Right lobe of liver (tissue), 6 donors: ENCODE measurements around the gene KCNK3. TPM values are rescaled to one million over a fixed set of nuclear protein-coding genes. Genes with fewer than 3 reads are reported as not detected.

Experiments
- ATAC-seq, 4 donors: fragments of 200-7000 bp; cut with Tn5 transposase; one replicate each; pipeline ENCODE4 v1.9.1; 2020; ENCODE audit warnings: mild to moderate bottlenecking in 4 of 4, moderate library complexity in 4 of 4
- DNase-seq, 3 donors: peaks; one replicate each; pipeline ENCODE4 v3.0.0-alpha.2; 2020
- H3K27ac ChIP-seq, 3 donors: fragments of 200-600 bp; one replicate each; pipeline ENCODE4 v1.8.0; 2022
- H3K27me3 ChIP-seq, 2 donors: fragments of 200-600 bp; one replicate each; pipeline ENCODE4 v1.8.0; 2022
- H3K36me3 ChIP-seq, 4 donors: fragments of 200-600 bp; sonication (generic) in 1 of 4; one replicate each; pipeline versions ENCODE4 v1.5.1 to v1.8.0; 2017 to 2022; ENCODE audit warnings: control low read depth in 1 of 4
- H3K4me1 ChIP-seq, 4 donors: fragments of 200-600 bp; sonication (generic) in 1 of 4; one replicate each; pipeline versions ENCODE4 v1.5.1 to v1.8.0; 2017 to 2022; ENCODE audit warnings: control low read depth in 1 of 4
- H3K4me3 ChIP-seq, 3 donors: fragments of 200-600 bp; one replicate each; pipeline ENCODE4 v1.8.0; 2022
- H3K9me3 ChIP-seq, 4 donors: fragments of 200-600 bp; sonication (generic) in 1 of 4; one replicate each; pipeline versions ENCODE4 v1.5.1 to v1.8.0; 2017 to 2022; ENCODE audit warnings: control low read depth in 1 of 4
- CTCF ChIP-seq, 4 donors: fragments of 200-600 bp in 3 of 4; fragments of 450-650 bp in 1 of 4; IDR thresholded peaks; one replicate each; pipeline versions ENCODE4 v1.5.1 to v1.8.0; 2016 to 2022; ENCODE audit warnings: antibody characterized with exemption in 4 of 4, mild to moderate bottlenecking in 2 of 4
- POLR2A ChIP-seq: fragments of 450-650 bp; IDR thresholded peaks from one replicate; pipeline ENCODE4 v1.6.1; 2017; ENCODE audit warnings: antibody characterized with exemption, mild to moderate bottlenecking
- WGBS: methylation state at CpG from one replicate; pipeline ENCODE4 v1.1.6; 2018; ENCODE audit warnings: low coverage, low lambda C conversion rate; ENCODE audit not compliant: insufficient coverage; ENCODE audit errors: missing lambda C conversion rate; 5-methylcytosine and 5-hydroxymethylcytosine counted together
- intact Hi-C, 2 donors: fragments of 100-400 bp; cut with DNase I; formaldehyde crosslinking; loops; one replicate each; pipeline versions ENCODE4 v1.11.2 to v1.14.1; 2022
- total RNA-seq, 6 experiments: library from RNA; depleted of rRNA in 2 of 6; stranded (reverse); fragments of >200 nt in 2 of 6; fragmentation: NEBNext Ultra II Directional in 3 of 6; extraction: Animal tissue kit (Norgen Biotek cat#: 25700) in 3 of 6; gene quantifications; one replicate each; pipeline versions ENCODE4 v1.1.0 to v1.2.4, GENCODE V29; 2016 to 2023
- donor health status: DM: no; HTN: yes; CAD: no.
- donor health status: DM: no; HTN: no; CAD: no.
- donor health status: DM: no; HTN: no; CAD: no.
- donor health status: DM: no; HTN: yes; CAD: no.
- donor health status: DM: no; HTN: yes; CAD: no.

KCNK3 gene
- total RNA-seq, 6 experiments from 2014 or later: 0.18 to 0.43 (median 0.33) TPM

- Histone ChIP-seq H3K27ac (no peak overlapping the region), H3K36me3 (no peaks in the 10 kb centered on the region), H3K4me3 (no peak overlapping the region), H3K9me3 (no peaks in the 10 kb centered on the region), H3K27me3 (no peaks in the 10 kb centered on the region), H3K4me1 (no peaks in the 10 kb centered on the region)
- TF ChIP-seq CTCF (IDR thresholded peaks at IDR 0.05): no peak
- TF ChIP-seq POLR2A: no peak
- peak in 1 of 3 donors; percentile 15 for DNase-seq
- WGBS: 43% methylated on average over 7 of the region's 8 CpGs
- intact Hi-C loops: no loop called here
- ATAC-seq: no peak
Observed at GRCh38 chr2:26668856-26669750, 23.4 kb upstream of the KCNK3 start.

- H3K36me3 ChIP-seq: no peaks in the 10 kb centered on the region
- H3K4me3 ChIP-seq: no peak overlapping the region
- WGBS: 20% methylated on average over 2 of the region's 3 CpGs
- TF ChIP-seq CTCF (IDR thresholded peaks at IDR 0.05): no peak
- TF ChIP-seq POLR2A: no peak
- no peaks in the 10 kb centered on the region for H3K4me1 ChIP-seq
- H3K9me3 ChIP-seq: no peaks in the 10 kb centered on the region
- H3K27ac ChIP-seq: no peak overlapping the region
- H3K27me3 ChIP-seq: no peaks in the 10 kb centered on the region
- intact Hi-C loops: no loop called here
- DNase-seq (peak in 1 of 3 donors; percentile 14), ATAC-seq (no peak)
Observed at GRCh38 chr2:26670171-26670570, 22.4 kb upstream of the KCNK3 start.

DNA sequence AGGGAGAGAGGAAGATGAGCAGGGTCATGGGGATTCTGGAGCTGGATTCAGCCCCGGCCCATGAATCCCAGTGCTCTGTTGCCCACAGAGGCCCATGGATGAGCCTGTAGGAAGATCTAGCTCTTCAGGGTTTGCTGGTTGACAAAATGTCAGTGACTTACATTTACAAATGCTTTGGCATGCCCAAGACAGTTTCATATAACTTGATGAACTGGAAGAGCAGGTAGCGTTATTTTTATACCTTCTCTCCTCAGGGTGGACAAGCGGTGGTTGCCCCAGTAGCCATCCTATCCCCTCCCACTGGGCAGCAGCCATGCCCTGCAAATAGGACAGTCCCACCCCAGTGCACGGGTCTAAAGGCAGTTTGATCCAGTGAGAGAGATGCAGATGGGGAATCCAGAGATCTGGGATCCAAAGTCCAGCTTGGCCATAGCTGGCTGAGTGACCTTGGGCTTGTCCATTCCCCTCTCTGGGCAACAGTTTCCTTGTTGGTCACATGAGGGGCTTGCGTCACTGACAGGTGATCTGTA is 21.5 kb upstream of the KCNK3 start:
- Histone ChIP-seq H3K9me3 (no peaks in the 10 kb centered on the region), H3K4me1 (no peaks in the 10 kb centered on the region), H3K27ac (no peak overlapping the region), H3K27me3 (no peaks in the 10 kb centered on the region), H3K4me3 (no peak overlapping the region), H3K36me3 (no peaks in the 10 kb centered on the region)
- no peak for TF ChIP-seq CTCF (IDR thresholded peaks at IDR 0.05)
- TF ChIP-seq POLR2A: no peak
- ATAC-seq (no peak), DNase-seq (peak in 1 of 3 donors; percentile 20)
- WGBS: 78% methylated on average over 1 of the region's 5 CpGs
- intact Hi-C loops: no loop called here

- Histone ChIP-seq H3K4me3 (no peak overlapping the region), H3K27ac (no peak overlapping the region), H3K4me1 (no peaks in the 10 kb centered on the region), H3K9me3 (no peaks in the 10 kb centered on the region), H3K27me3 (no peaks in the 10 kb centered on the region), H3K36me3 (no peaks in the 10 kb centered on the region)
- no peak for ATAC-seq
- TF ChIP-seq POLR2A (no peak), CTCF (IDR thresholded peaks at IDR 0.05) (no peak)
- peak in 1 of 3 donors; percentile 12 for DNase-seq
- intact Hi-C loops: no loop called here
- WGBS: 71% methylated on average over 4 of the region's 5 CpGs
Observed at GRCh38 chr2:26671691-26672090, 20.8 kb upstream of the KCNK3 start.
